Measurements from ENCODE around the gene PCDHA4.
A peak's percentile ranks its signal among the peaks of the same experiment; 100 is the strongest.
"Not testable (repeated sequence)": the region's sequence is repeated elsewhere in the genome, so short reads cannot be mapped to it uniquely, and the experiment has no call there.

Gene PCDHA4

DNA sequence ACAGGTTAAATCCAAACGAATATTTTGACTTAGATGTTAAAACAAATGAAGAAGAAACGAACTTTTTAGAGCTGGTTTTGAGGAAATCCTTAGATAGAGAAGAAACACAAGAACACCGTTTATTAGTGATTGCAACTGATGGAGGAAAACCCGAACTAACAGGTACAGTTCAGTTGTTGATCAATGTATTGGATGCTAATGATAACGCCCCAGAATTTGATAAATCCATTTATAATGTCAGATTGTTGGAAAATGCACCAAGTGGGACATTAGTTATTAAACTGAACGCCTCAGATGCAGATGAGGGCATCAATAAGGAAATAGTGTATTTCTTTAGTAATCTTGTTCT is 15.4 kb downstream of the PCDHA4 start:
- no peak for DNase-seq

DNA sequence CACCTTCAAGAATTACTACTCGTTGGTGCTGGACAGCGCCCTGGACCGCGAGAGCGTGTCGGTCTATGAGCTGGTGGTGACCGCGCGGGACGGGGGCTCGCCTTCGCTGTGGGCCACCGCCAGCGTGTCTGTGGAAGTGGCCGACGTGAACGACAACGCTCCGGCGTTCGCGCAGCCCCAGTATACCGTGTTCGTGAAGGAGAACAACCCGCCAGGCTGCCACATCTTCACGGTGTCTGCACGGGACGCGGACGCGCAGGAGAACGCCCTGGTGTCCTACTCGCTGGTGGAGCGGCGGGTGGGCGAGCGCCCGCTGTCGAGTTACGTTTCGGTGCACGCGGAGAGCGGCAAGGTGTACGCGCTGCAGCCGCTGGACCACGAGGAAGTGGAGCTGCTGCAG is 16.1 kb downstream of the PCDHA4 start:
- not testable (repeated sequence) for DNase-seq

DNA sequence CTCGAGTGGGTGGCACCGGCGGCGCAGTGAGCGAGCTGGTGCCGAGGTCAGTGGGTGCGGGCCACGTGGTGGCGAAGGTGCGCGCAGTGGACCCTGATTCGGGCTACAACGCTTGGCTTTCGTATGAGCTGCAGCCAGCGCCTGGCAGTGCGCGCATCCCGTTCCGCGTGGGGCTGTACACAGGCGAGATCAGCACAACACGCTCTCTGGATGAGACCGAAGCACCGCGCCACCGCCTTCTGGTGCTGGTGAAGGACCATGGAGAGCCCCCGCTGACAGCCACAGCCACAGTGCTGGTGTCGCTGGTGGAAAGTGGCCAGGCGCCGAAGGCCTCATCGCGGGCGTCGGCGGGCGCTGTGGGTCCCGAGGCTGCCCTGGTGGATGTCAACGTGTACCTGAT is 16.6 kb downstream of the PCDHA4 start:
- no peak for DNase-seq

DNA sequence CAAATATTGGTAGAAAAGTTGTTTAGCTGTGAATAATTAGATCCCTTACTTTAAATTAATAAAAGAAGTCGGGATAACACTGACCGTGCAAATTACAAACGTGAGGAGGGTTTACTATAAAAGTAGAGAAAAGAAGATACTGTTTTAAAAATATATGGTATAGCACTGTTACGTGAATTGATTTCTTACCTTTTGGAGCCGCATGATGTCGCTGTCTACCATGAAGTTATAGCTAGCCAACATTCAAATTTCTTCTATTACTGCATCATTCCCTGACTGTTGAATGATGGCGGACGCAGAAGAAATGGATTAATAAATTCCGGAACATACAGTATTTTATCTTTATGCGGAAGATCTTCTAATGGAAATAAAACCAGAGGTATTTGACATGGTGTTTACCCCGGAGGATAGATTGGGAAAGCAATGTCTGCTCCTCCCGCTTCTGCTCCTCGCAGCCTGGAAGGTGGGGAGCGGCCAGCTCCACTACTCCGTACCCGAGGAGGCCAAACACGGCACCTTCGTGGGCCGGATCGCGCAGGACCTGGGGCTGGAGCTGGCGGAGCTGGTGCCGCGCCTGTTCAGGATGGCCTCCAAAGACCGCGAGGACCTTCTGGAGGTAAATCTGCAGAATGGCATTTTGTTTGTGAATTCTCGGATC is 21.0 kb downstream of the PCDHA4 start, which contains the start of gene PCDHA6:
PCDHA6 (plus strand) TSS at position 257 of the 658 bp plus-strand sequence; CDS start at position 389, 132 bp downstream.
- DNase-seq = peak; percentile 30

DNA sequence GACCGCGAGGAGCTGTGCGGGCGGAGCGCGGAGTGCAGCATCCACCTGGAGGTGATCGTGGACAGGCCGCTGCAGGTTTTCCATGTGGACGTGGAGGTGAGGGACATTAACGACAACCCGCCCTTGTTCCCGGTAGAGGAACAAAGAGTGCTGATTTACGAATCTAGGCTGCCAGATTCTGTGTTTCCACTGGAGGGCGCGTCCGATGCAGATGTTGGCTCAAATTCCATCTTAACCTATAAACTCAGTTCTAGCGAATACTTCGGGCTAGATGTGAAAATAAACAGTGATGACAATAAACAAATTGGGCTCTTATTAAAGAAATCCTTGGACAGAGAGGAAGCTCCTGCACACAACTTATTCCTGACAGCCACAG is 21.5 kb downstream of the PCDHA4 start:
- DNase-seq = peak; percentile 40

DNA sequence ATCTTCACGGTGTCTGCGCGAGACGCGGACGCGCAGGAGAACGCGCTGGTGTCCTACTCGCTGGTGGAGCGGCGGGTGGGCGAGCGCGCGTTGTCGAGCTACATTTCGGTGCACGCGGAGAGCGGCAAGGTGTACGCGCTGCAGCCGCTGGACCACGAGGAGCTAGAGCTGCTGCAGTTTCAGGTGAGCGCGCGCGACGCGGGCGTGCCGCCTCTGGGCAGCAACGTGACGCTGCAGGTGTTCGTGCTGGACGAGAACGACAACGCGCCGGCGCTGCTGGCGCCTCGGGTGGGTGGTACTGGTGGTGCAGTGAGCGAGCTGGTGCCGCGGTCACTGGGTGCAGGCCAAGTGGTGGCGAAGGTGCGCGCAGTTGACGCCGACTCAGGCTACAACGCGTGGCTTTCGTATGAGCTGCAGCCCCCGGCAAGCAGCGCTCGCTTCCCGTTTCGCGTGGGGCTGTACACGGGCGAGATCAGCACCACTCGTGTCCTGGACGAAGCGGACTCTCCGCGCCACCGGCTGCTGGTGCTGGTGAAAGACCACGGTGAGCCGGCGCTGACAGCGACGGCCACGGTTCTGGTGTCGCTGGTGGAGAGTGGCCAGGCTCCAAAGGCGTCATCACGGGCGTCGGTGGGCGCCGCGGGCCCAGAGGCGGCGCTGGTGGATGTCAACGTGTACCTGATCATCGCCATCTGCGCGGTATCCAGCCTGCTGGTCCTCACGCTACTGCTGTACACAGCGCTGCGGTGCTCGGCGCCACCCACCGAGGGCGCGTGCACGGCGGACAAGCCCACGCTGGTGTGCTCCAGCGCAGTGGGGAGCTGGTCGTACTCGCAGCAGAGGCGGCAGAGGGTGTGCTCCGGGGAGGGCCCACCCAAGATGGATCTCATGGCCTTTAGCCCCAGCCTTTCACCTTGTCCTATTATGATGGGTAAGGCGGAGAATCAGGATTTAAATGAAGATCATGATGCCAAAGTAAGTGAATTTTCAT is 22.9 kb downstream of the PCDHA4 start:
- not testable (repeated sequence) for DNase-seq

DNA sequence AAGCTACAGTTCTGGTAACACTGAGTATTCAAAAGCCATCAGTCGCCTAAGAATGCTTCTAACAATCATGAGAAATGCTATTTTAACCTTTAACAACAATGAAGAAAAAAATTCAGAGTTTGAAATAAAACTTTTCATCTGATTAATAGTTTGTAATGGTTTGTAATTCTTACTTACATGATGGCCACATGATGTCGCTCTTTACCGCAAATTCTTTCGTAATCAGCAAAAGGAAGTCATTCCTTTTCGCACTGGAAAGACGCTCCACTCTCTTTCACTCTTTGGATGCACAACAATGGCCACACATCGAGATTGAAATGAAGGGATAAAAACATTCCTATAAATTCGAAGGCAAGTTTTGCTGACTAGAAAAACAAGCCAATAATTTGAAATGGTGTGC is 27.1 kb downstream of the PCDHA4 start, which contains the start of gene PCDHA7:
PCDHA7 (plus strand) TSS at position 277 of the 400 bp plus-strand sequence; CDS start at position 392, 115 bp downstream.
- no peak for DNase-seq

DNA sequence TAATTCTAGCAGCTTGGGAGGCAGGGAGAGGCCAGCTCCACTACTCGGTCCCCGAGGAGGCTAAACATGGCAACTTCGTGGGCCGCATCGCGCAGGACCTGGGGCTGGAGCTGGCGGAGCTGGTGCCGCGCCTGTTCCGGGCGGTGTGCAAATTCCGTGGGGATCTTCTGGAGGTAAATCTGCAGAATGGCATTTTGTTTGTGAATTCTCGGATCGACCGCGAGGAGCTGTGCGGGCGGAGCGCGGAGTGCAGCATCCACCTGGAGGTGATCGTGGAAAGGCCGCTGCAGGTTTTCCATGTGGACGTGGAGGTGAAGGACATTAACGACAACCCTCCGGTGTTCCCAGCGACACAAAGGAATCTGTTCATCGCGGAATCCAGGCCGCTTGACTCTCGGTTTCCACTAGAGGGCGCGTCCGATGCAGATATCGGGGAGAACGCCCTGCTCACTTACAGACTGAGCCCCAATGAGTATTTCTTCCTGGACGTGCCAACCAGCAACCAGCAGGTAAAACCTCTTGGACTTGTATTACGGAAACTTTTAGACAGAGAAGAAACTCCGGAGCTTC is 27.7 kb downstream of the PCDHA4 start:
- not testable (repeated sequence) for DNase-seq

DNA sequence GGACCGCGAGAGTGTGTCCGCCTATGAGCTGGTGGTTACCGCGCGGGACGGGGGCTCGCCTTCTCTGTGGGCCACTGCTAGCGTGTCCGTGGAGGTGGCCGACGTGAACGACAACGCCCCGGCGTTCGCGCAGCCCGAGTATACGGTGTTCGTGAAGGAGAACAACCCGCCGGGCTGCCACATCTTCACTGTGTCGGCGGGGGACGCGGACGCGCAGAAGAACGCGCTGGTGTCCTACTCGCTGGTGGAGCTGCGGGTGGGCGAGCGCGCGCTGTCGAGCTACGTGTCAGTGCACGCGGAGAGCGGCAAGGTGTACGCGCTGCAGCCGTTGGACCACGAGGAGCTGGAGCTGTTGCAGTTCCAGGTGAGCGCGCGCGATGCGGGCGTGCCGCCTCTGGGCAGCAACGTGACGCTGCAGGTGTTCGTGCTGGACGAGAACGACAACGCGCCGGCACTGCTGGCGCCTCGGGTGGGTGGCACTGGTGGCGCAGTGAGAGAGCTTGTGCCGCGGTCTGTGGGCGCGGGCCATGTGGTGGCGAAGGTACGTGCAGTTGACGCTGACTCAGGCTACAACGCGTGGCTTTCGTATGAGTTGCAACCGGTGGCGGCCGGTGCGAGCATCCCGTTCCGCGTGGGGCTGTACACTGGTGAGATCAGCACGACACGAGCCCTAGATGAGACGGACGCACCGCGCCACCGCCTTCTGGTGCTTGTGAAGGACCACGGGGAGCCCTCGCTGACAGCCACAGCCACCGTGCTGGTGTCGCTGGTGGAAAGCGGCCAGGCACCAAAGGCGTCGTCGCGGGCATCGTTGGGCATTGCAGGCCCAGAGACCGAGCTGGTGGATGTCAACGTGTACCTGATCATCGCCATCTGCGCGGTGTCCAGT is 29.0 kb downstream of the PCDHA4 start:
- DNase-seq = no peak

DNA sequence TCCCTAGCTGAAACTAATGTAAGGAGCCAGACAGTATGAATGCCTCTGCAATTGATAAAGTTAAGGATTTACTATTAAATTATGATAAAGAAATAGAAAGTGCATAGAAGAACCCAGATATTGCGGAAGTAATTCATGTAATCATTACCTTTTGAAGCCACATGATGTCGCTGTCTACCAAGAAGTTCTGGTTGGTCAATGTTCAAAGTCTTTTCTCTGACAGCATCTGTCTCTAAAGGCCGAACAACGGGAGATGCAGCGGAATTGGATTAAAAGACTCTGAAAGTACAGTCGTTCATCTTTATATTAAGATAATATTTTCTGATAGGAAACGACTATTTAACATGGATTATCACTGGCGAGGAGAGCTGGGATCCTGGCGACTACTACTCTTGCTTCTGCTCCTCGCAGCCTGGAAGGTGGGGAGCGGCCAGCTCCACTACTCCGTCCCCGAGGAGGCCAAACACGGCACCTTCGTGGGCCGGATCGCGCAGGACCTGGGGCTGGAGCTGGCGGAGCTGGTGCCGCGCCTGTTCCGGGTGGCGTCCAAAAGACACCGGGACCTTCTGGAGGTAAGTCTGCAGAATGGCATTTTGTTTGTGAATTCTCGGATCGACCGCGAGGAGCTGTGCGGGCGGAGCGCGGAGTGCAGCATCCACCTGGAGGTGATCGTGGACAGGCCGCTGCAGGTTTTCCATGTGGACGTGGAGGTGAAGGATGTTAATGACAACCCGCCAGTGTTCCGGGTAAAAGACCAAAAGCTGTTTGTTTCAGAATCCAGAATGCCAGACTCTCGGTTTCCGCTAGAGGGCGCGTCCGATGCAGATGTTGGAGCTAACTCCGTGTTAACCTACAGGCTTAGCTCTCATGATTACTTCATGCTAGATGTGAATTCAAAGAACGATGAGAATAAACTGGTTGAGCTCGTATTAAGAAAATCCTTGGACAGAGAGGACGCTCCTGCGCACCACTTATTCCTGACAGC is 34.4 kb downstream of the PCDHA4 start, which contains the start of gene PCDHA8:
PCDHA8 (plus strand) TSS at position 210 of the 985 bp plus-strand sequence; CDS start at position 345, 135 bp downstream.
- DNase-seq = peak; percentile 26

DNA sequence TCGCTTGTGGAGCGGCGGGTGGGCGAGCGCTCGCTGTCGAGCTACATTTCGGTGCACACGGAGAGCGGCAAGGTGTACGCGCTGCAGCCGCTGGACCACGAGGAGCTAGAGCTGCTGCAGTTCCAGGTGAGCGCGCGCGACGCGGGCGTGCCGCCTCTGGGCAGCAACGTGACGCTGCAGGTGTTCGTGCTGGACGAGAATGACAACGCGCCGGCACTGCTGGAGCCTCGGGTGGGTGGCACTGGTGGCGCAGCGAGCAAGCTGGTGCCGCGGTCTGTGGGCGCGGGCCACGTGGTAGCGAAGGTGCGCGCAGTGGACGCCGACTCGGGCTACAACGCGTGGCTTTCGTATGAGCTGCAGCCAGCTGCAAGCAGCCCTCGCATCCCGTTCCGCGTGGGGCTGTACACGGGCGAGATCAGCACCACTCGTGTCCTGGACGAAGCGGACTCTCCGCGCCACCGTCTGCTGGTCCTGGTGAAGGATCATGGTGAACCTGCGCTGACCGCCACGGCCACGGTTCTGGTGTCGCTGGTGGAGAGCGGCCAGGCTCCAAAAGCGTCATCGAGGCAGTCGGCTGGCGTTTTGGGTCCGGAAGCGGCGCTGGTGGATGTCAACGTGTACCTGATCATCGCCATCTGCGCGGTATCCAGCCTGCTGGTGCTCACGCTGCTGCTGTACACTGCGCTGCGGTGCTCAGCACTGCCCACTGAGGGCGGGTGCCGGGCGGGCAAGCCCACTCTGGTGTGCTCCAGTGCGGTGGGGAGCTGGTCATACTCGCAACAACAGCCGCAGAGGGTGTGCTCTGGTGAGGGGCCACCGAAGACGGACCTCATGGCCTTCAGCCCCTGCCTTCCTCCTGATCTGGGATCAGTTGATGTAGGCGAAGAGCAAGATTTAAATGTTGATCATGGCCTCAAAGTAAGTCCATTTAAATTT is 36.2 kb downstream of the PCDHA4 start:
- no peak for DNase-seq

DNA sequence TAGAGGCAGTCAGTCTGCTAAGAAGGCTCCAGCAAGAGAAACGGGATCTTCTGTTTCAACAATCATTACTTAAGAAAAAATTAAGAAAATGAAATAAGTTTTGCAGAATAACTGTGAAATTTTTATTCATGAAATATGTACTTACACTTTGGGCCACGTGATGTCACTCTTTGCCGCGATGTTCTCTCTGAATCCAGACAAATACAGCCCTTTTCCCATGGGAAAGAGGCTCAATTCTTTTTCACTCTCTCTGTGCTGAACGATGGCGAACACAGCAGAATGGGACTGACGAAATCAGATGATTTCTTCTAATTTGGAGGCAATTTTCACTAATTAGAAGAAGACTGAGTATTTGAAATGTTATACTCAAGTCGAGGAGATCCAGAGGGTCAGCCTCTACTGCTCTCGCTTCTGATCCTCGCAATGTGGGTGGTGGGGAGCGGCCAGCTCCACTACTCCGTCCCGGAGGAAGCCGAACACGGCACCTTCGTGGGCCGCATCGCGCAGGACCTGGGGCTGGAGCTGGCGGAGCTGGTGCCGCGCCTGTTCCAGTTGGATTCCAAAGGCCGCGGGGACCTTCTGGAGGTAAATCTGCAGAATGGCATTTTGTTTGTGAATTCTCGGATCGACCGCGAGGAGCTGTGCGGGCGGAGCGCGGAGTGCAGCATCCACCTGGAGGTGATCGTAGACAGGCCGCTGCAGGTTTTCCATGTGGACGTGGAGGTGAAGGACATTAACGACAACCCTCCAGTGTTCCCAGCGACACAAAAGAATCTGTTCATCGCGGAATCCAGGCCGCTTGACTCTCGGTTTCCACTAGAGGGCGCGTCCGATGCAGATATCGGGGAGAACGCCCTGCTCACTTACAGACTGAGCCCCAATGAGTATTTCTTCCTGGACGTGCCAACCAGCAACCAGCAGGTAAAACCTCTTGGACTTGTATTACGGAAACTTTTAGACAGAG is 41.6 kb downstream of the PCDHA4 start, which contains the start of gene PCDHA9:
PCDHA9 (plus strand) TSS at position 244 of the 964 bp plus-strand sequence; CDS start at position 358, 114 bp downstream.
- DNase-seq = not testable (repeated sequence)

DNA sequence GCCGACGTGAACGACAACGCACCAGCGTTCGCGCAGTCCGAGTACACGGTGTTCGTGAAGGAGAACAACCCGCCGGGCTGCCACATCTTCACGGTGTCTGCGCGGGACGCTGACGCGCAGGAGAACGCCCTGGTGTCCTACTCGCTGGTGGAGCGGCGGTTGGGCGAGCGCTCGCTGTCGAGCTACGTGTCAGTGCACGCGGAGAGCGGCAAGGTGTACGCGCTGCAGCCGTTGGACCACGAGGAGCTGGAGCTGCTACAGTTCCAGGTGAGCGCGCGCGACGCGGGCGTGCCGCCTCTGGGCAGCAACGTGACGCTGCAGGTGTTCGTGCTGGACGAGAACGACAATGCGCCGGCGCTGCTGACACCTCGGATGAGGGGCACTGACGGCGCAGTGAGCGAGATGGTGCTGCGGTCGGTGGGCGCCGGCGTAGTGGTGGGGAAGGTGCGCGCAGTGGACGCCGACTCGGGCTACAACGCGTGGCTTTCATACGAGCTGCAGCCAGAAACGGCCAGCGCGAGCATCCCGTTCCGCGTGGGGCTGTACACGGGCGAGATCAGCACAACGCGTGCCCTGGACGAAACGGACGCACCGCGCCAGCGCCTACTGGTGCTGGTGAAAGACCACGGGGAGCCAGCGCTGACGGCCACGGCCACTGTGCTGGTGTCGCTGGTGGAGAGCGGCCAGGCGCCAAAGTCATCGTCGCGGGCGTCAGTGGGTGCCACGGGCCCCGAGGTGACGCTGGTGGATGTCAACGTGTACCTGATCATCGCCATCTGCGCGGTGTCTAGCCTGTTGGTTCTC is 43.2 kb downstream of the PCDHA4 start:
- DNase-seq = not testable (repeated sequence)

DNA sequence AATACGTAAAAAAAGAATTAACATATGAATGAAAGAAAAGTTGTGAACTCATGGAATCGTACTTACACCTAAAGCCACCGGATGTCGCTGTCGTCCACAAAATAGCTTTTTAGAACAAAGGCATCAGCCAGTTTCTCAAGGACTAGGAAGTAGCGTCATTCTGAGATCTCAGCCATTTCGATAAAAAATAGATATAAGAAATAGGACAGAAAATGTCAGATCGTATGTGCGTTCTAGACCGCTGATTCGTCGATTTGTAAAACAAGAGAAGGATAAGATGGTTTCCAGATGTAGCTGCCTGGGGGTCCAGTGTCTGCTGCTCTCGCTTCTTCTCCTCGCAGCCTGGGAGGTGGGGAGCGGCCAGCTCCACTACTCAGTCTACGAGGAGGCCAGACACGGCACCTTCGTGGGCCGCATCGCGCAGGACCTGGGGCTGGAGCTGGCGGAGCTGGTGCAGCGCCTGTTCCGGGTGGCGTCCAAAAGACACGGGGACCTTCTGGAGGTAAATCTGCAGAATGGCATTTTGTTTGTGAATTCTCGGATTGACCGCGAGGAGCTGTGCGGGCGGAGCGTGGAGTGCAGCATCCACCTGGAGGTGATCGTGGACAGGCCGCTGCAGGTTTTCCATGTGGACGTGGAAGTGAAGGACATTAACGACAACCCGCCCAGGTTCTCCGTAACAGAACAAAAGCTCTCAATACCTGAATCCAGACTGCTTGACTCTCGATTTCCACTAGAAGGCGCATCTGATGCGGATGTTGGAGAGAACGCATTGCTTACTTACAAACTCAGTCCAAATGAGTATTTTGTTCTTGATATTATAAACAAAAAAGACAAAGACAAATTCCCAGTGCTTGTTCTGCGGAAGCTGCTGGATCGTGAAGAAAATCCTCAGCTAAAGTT is 49.2 kb downstream of the PCDHA4 start, which contains the start of gene PCDHA10:
PCDHA10 (plus strand) TSS at position 126 of the 903 bp plus-strand sequence; CDS start at position 278, 152 bp downstream.
- no peak for DNase-seq

DNA sequence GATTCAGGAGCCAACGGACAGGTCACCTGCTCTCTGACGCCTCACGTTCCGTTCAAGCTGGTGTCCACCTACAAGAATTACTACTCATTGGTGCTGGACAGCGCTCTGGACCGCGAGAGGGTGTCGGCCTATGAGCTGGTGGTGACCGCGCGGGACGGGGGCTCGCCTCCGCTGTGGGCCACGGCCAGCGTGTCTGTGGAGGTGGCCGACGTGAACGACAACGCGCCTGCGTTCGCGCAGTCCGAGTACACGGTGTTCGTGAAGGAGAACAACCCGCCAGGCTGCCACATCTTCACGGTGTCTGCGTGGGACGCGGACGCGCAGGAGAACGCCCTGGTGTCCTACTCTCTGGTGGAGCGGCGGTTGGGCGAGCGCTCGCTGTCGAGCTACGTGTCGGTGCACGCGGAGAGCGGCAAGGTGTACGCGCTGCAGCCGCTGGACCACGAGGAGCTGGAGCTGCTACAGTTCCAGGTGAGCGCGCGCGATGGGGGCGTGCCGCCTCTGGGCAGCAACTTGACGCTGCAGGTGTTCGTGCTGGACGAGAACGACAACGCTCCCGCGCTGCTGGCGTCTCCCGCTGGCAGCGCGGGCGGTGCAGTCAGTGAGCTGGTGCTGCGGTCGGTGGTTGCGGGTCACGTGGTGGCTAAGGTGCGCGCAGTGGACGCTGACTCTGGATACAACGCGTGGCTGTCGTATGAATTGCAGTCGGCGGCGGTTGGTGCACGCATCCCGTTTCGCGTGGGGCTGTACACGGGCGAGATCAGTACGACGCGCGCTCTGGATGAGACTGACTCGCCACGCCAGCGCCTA is 50.5 kb downstream of the PCDHA4 start:
- no peak for DNase-seq

DNA sequence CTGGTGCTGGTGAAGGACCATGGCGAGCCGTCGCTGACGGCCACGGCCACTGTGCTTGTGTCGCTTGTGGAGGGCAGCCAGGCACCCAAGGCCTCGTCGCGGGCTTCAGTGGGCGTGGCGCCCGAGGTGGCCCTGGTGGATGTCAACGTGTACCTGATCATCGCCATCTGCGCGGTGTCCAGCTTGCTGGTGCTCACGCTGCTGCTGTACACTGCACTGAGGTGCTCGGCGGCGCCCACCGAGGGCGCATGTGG is 51.0 kb downstream of the PCDHA4 start:
- DNase-seq = no peak
